Hematopoietic multipotent progenitor cell treated with erythropoietin and hydrocortisone succinate and interleukin-3 and kit ligand, for 8 days (in vitro differentiated cells): ENCODE measurements around the gene TTBK1.

Source experiments
- DNase-seq: peaks from one replicate; pipeline ENCODE4 v3.0.0-alpha.2; 2015

TTBK1 gene

GRCh38 chr6:43274127-43274915 lies 31.0 kb downstream of the TTBK1 start:
- no peak for DNase-seq

GRCh38 chr6:43274916-43275597 lies 31.8 kb downstream of the TTBK1 start:
- no peak for DNase-seq

GRCh38 chr6:43275801-43276576 lies 32.7 kb downstream of the TTBK1 start:
- DNase-seq: no peak

GRCh38 chr6:43276577-43277305 lies 33.5 kb downstream of the TTBK1 start:
- DNase-seq: no peak

- DNase-seq: no peak
These were observed 34.0 kb downstream of the TTBK1 start for GRCh38 chr6:43277306-43277642.

- no peak for DNase-seq
These were observed 34.6 kb downstream of the TTBK1 start for GRCh38 chr6:43277643-43278523.

- DNase-seq: no peak
These were observed 35.3 kb downstream of the TTBK1 start for GRCh38 chr6:43278524-43279078.

GRCh38 chr6:43280234-43280633 lies 37.0 kb downstream of the TTBK1 start:
- DNase-seq: no peak

- no peak for DNase-seq
These were observed 38.8 kb downstream of the TTBK1 start for GRCh38 chr6:43282060-43282459.

GRCh38 chr6:43282636-43283513 lies 39.6 kb downstream of the TTBK1 start:
- DNase-seq: no peak

GRCh38 chr6:43283514-43283901 lies 40.2 kb downstream of the TTBK1 start:
- DNase-seq: no peak

- no peak for DNase-seq
These were observed 40.6 kb downstream of the TTBK1 start for GRCh38 chr6:43283905-43284304.

- no peak for DNase-seq
These were observed 41.9 kb downstream of the TTBK1 start for GRCh38 chr6:43284991-43285781.

- no peak for DNase-seq
These were observed 42.6 kb downstream of the TTBK1 start for GRCh38 chr6:43285832-43286231.

- DNase-seq: no peak
These were observed 43.2 kb downstream of the TTBK1 start for GRCh38 chr6:43286456-43286979.

GRCh38 chr6:43286980-43287716 lies 43.9 kb downstream of the TTBK1 start:
- no peak for DNase-seq

GRCh38 chr6:43287717-43288679 lies 44.7 kb downstream of the TTBK1 start:
- DNase-seq: no peak
